Thoracic aorta (tissue), 2 donors: ENCODE measurements around the gene TBC1D9B. TPM values are rescaled to one million over a fixed set of nuclear protein-coding genes. Genes with fewer than 3 reads are reported as not detected.

Experiments used
- ATAC-seq: fragments of 150-250 bp; one replicate; pipeline ENCODE4 v1.8.0; 2017; ENCODE audit warnings: low read depth; ENCODE audit not compliant: insufficient number of reproducible peaks, low FRiP score
- DNase-seq: peaks from one replicate; pipeline ENCODE4 v3.0.0-alpha.2; 2020; ENCODE audit warnings: low spot score
- H3K27ac ChIP-seq, 2 donors: fragments of 200-600 bp; sonication (generic); 1 replicate in 1 of 2; 2 replicates in 1 of 2; pipeline ENCODE4 v1.5.1; 2016; ENCODE audit warnings: mild to moderate bottlenecking in 2 of 2, moderate library complexity in 2 of 2
- H3K27me3 ChIP-seq: fragments of 200-600 bp; sonication (generic); replicated peaks from 2 replicates; pipeline ENCODE4 v1.6.0; 2016; ENCODE audit warnings: mild to moderate bottlenecking; ENCODE audit not compliant: insufficient read depth
- H3K36me3 ChIP-seq: fragments of 200-600 bp; sonication (generic); one replicate; pipeline ENCODE4 v1.5.1; 2016
- H3K4me1 ChIP-seq, 2 donors: fragments of 200-600 bp; sonication (generic); 1 replicate in 1 of 2; 2 replicates in 1 of 2; pipeline versions ENCODE4 v1.5.1 to v1.6.0; 2016; ENCODE audit warnings: low read depth in 2 of 2, mild to moderate bottlenecking in 1 of 2; ENCODE audit not compliant: control insufficient read depth in 1 of 2
- H3K4me3 ChIP-seq: fragments of 200-600 bp; sonication (generic); 2 replicates; pipeline ENCODE4 v1.5.1; 2016; ENCODE audit warnings: mild to moderate bottlenecking
- H3K9me3 ChIP-seq: fragments of 200-600 bp; sonication (generic); 2 replicates; pipeline ENCODE4 v1.5.1; 2016
- total RNA-seq, 2 donors: library from RNA; depleted of rRNA; stranded (reverse); fragments of >200 nt; gene quantifications; one replicate each; pipeline versions ENCODE4 v1.1.0 to v1.2.3, GENCODE V29; 2016
- TF ChIP-seq, protein P1 (sequence below): fragments of 200-600 bp; sonication (generic); IDR thresholded peaks from one replicate; pipeline ENCODE4 v1.5.1; 2019; ENCODE audit warnings: antibody characterized with exemption

TBC1D9B gene
- 100 to 1,000 TPM in 1 of 2 donors, 10 to 100 TPM in 1; 91.9 to 104 TPM for total RNA-seq

- Histone ChIP-seq H3K9me3 (no peaks in the 10 kb centered on the region), H3K27me3 (no peaks in the 10 kb centered on the region), H3K4me1 (peaks cover 10 to 24% of the 10 kb centered on the region in 2 donors), H3K4me3 (peak within 1 kb of the TSS; percentile 84), H3K27ac (peak within 1 kb of the TSS; percentile 56 to 58), H3K36me3 (peaks cover 10% of the 10 kb centered on the region)
- DNase-seq (no peak), ATAC-seq (peak; percentile 71)
- TF ChIP-seq, protein P1, sequence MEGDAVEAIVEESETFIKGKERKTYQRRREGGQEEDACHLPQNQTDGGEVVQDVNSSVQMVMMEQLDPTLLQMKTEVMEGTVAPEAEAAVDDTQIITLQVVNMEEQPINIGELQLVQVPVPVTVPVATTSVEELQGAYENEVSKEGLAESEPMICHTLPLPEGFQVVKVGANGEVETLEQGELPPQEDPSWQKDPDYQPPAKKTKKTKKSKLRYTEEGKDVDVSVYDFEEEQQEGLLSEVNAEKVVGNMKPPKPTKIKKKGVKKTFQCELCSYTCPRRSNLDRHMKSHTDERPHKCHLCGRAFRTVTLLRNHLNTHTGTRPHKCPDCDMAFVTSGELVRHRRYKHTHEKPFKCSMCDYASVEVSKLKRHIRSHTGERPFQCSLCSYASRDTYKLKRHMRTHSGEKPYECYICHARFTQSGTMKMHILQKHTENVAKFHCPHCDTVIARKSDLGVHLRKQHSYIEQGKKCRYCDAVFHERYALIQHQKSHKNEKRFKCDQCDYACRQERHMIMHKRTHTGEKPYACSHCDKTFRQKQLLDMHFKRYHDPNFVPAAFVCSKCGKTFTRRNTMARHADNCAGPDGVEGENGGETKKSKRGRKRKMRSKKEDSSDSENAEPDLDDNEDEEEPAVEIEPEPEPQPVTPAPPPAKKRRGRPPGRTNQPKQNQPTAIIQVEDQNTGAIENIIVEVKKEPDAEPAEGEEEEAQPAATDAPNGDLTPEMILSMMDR = peak; percentile 29
Observed at GRCh38 chr5:179907556-179908324, at the start of gene TBC1D9B. TBC1D9B (minus strand) TSS chr5:179907897; CDS start chr5:179907821, 76 bp downstream.

DNA sequence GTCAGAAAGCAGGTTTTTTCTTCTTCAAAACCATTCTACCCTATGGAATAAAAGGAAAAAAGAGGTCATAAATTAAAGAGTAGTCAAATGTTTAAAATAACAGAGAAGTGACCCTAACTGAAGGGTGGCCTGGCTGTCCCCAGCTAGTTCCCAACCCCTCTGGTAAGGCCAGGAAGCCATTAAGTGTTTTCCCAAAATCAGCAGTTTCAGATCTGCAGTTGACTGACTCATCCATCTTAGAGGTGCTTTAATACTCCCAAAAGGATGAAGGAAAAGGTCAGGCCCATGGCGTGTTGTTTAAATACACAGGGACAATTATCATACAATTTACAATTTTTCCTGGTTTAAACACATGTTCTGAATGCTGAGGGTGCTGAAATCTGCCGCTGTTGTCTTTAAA lies 47.9 kb upstream of the TBC1D9B start:
- Histone ChIP-seq H3K9me3 (no peaks in the 10 kb centered on the region), H3K4me1 (no peaks in the 10 kb centered on the region), H3K36me3 (no peaks in the 10 kb centered on the region), H3K27me3 (no peaks in the 10 kb centered on the region), H3K4me3 (no peak overlapping the region), H3K27ac (no peak overlapping the region)
- no peak for ATAC-seq
- DNase-seq = no peak
- TF ChIP-seq, protein P1 = no peak

DNA sequence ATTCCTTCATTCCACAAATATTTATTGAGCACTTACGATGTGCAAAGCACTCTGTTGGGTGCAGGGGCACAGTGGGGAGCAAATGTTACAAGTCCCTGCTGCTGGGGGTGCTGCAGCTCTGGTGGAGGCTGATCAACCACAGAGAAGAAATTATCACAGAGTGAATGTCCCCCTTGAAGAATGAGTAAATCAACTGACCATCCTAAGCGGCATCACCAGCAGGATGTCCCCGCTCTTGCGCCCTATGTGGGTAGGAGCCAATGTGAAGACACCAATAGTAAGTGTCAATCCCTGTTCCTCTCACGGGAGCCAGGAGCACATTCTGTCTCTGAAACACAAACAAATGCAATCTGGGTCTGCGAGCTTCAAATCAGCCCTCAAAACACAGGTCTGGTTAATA lies 47.4 kb upstream of the TBC1D9B start:
- Histone ChIP-seq H3K9me3 (no peaks in the 10 kb centered on the region), H3K27me3 (no peaks in the 10 kb centered on the region), H3K4me3 (no peak overlapping the region), H3K27ac (no peak overlapping the region), H3K36me3 (no peaks in the 10 kb centered on the region), H3K4me1 (no peaks in the 10 kb centered on the region)
- DNase-seq = no peak
- TF ChIP-seq, protein P1 = no peak
- no peak for ATAC-seq

- ATAC-seq (no peak), DNase-seq (no peak)
- H3K4me1 ChIP-seq = no peaks in the 10 kb centered on the region
- H3K36me3 ChIP-seq = no peaks in the 10 kb centered on the region
- no peak overlapping the region for H3K27ac ChIP-seq
- TF ChIP-seq, protein P1 = no peak
- H3K4me3 ChIP-seq = no peak overlapping the region
- no peaks in the 10 kb centered on the region for H3K27me3 ChIP-seq
- no peaks in the 10 kb centered on the region for H3K9me3 ChIP-seq
Observed at GRCh38 chr5:179954434-179954833, 46.7 kb upstream of the TBC1D9B start.

DNA sequence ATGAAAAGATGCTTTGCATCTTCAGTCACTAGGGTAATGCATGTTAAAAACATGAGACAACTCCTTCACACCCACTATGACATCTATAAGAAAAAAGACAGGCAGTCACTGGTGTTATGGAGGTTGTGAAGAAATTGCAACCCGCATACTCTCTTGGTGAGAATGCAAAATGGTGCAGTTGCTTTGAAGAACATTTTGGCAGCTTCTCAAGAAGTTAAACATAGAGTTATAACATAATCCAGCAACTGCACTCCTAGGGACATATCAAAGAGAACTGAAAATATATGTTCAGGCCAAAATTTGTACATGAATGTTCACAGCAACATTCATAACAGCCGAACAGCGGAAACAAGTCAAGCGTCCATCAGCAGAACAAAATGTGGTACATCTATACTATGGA lies 46.3 kb upstream of the TBC1D9B start:
- Histone ChIP-seq H3K27me3 (no peaks in the 10 kb centered on the region), H3K36me3 (no peaks in the 10 kb centered on the region), H3K9me3 (no peaks in the 10 kb centered on the region), H3K27ac (no peak overlapping the region), H3K4me1 (no peaks in the 10 kb centered on the region), H3K4me3 (no peak overlapping the region)
- no peak for ATAC-seq
- no peak for DNase-seq
- TF ChIP-seq, protein P1 = no peak
